ENCODE measurements around the gene PRMT9. TPM values are rescaled to one million over a fixed set of nuclear protein-coding genes. Genes with fewer than 3 reads are reported as not detected.

Gene PRMT9
- total and polyA plus RNA-seq, 2 of the 13 experiments (the other 11 are each of a cell fraction or from before 2014, with no cell fraction given): 4.0 to 9.7 TPM

- Histone ChIP-seq H3K9ac (ENCODE audit: insufficient read depth, low read depth, low read length) (no peak overlapping the region), H3K4me1 (ENCODE audit: insufficient read depth, low read length) (peaks cover 30% of the 10 kb centered on the region), H3K9me3 (ENCODE audit: low read length) (no peaks in the 10 kb centered on the region), H3K4me2 (ENCODE audit: low read depth, low read length) (peak overlapping the region; percentile 18; the same call in 1 of the 2 replicates), H2AFZ (ENCODE audit: low read length) (no peak overlapping the region), H3K27ac (ENCODE audit: extremely low read length, insufficient read depth, low read length) (no peak overlapping the region), H3K36me3 (replicated peaks in 1 of 2; ENCODE audit: control insufficient read depth in 1 of 2, insufficient read depth in 2 of 2, low read length in 2 of 2) (peaks cover 0 to 18% of the 10 kb centered on the region in 2 experiments; a peak in 2 of 5 replicates), H3K4me3 (replicated peaks in 1 of 3; ENCODE audit: insufficient read depth in 1 of 3, low read depth in 2 of 3, low read length in 3 of 3) (no peak overlapping the region), H3K27me3 (ENCODE audit: control insufficient read depth in 1 of 2, insufficient read depth in 2 of 2, low read length in 2 of 2) (no peaks in the 10 kb centered on the region; a peak in 1 of 5 replicates), H4K20me1 (ENCODE audit: insufficient read depth, low read length) (no peaks in the 10 kb centered on the region), H3K79me2 (ENCODE audit: insufficient read depth, low read length) (peaks cover 18% of the 10 kb centered on the region)
- ChIA-PET POLR2A (no interaction called here), CTCF (ENCODE audit: low intra/inter-chr PET ratio, low total read pairs) (no interaction called here)
- ATAC-seq (no peak), FAIRE-seq (no peak), DNase-seq (ENCODE audit: low spot score) (no peak)
- WGBS (ENCODE audit: low lambda C conversion rate): 95% methylated on average over 2 of the region's 2 CpGs
- in situ Hi-C loops (cut with HindIII; ENCODE audit: extremely low pct_ligation_motif_present, low pct_unique_long_range_greater_than_20kb): no loop called here
- BruUV-seq (replicated peaks): TSS peak; percentile 33
- intact Hi-C loops (cut with micrococcal nuclease; ENCODE audit: unreplicated experiment): no loop called here
- TF ChIP-seq KLF15 (CRISPR knock-in tag; IDR thresholded peaks at IDR 0.05; ENCODE audit: borderline replicate concordance) (no peak), MIER2 (CRISPR knock-in tag; IDR thresholded peaks at IDR 0.05) (no peak), PREB (CRISPR knock-in tag; IDR thresholded peaks at IDR 0.05) (no peak), KLF9 (CRISPR knock-in tag; IDR thresholded peaks at IDR 0.05; ENCODE audit: low read depth) (no peak), KMT2A (CRISPR knock-in tag; IDR thresholded peaks at IDR 0.05) (no peak), ESRRA (CRISPR knock-in tag; IDR thresholded peaks at IDR 0.05; ENCODE audit: low read depth) (no peak), KIAA2018 (CRISPR knock-in tag; IDR thresholded peaks at IDR 0.05; ENCODE audit: borderline replicate concordance) (no peak), NR2F2 (IDR thresholded peaks at IDR 0.05; ENCODE audit: borderline replicate concordance, low read depth) (no peak), ZNF781 (CRISPR knock-in tag; IDR thresholded peaks at IDR 0.05; ENCODE audit: borderline replicate concordance, not compliant biosample characterization) (no peak), XRCC5 (optimal IDR thresholded peaks at IDR 0.05; ENCODE audit: low read length) (no peak), MZF1 (CRISPR knock-in tag; IDR thresholded peaks at IDR 0.05; ENCODE audit: borderline replicate concordance) (no peak), SMARCE1 (IDR thresholded peaks at IDR 0.05; ENCODE audit: borderline replicate concordance) (no peak), SMAD9 (CRISPR knock-in tag; IDR thresholded peaks at IDR 0.05) (no peak), NR2F6 (IDR thresholded peaks at IDR 0.05) (no peak), NR2F6 (CRISPR knock-in tag; IDR thresholded peaks at IDR 0.05) (no peak), ZBTB39 (CRISPR knock-in tag; IDR thresholded peaks at IDR 0.05) (no peak)
These were observed 63.6 kb downstream of the PRMT9 start for GRCh38 chr4:147620315-147620714.

All from HepG2 (cell line).